GM12878 (cell line): Measurements from ENCODE around the gene ZNF785. TPM values are rescaled to one million over a fixed set of nuclear protein-coding genes. Genes with fewer than 3 reads are reported as not detected.

Experiments
- ATF7 ChIP-seq: fragments of 450-650 bp; IDR thresholded peaks from 2 replicates; pipeline ENCODE4 v1.6.1; 2016; ENCODE audit warnings: low read depth, mild to moderate bottlenecking
- BACH1 ChIP-seq: fragments of 450-650 bp; IDR thresholded peaks from 2 replicates; pipeline ENCODE4 v1.6.1; 2017; ENCODE audit warnings: mild to moderate bottlenecking, borderline replicate concordance
- BCL3 ChIP-seq: IDR thresholded peaks from 2 replicates; pipeline ENCODE4 v1.6.1; 2011; ENCODE audit warnings: borderline replicate concordance, low read depth, mild to moderate bottlenecking, moderate library complexity, low read length; ENCODE audit not compliant: insufficient read depth, poor library complexity, severe bottlenecking
- CBX5 ChIP-seq: sonication (generic); IDR thresholded peaks from 2 replicates; pipeline ENCODE4 v1.6.1; 2016; ENCODE audit warnings: low read depth, moderate library complexity, mild to moderate bottlenecking, inconsistent platforms
- HDGF ChIP-seq: fragments of 450-650 bp; IDR thresholded peaks from 2 replicates; pipeline ENCODE4 v1.6.1; 2016; ENCODE audit warnings: antibody characterized with exemption
- IRF4 ChIP-seq: IDR thresholded peaks from 2 replicates; pipeline ENCODE4 v1.6.1; 2011; ENCODE audit warnings: low read depth, low read length
- JUNB ChIP-seq: IDR thresholded peaks from 2 replicates; pipeline ENCODE4 v1.6.1; 2016; ENCODE audit warnings: antibody characterized with exemption, mild to moderate bottlenecking
- LARP7 ChIP-seq: fragments of 450-650 bp; IDR thresholded peaks from 2 replicates; pipeline ENCODE4 v1.6.1; 2017; ENCODE audit warnings: mild to moderate bottlenecking
- NBN ChIP-seq: fragments of 450-650 bp; IDR thresholded peaks from 2 replicates; pipeline ENCODE4 v1.6.1; 2016
- NRF1 ChIP-seq: conservative IDR thresholded peaks from 2 replicates; pipeline ENCODE4 v1.6.1; 2011; ENCODE audit warnings: mild to moderate bottlenecking, low read depth, low read length, improper control_type of control experiment
- POU2F2 ChIP-seq: IDR thresholded peaks from 3 replicates; pipeline ENCODE4 v1.6.1; 2011; ENCODE audit warnings: low read depth, mild to moderate bottlenecking, low read length, borderline replicate concordance
- REST ChIP-seq: IDR thresholded peaks from 2 replicates; pipeline ENCODE4 v1.6.1; 2012; ENCODE audit warnings: mild to moderate bottlenecking, low read depth, low read length
- RUNX3 ChIP-seq: IDR thresholded peaks from 2 replicates; pipeline ENCODE4 v1.6.1; 2012; ENCODE audit warnings: low read length, inconsistent platforms
- SMAD1 ChIP-seq: fragments of 450-650 bp; IDR thresholded peaks from 2 replicates; pipeline ENCODE4 v1.6.1; 2018; ENCODE audit warnings: mild to moderate bottlenecking, low read depth; ENCODE audit not compliant: partially characterized antibody
- SREBF2 ChIP-seq: IDR thresholded peaks from 2 replicates; pipeline ENCODE4 v1.6.1; 2012; ENCODE audit warnings: mild to moderate bottlenecking, low read length
- STAT3 ChIP-seq: IDR thresholded peaks from 2 replicates; pipeline ENCODE4 v1.6.1; 2011; ENCODE audit warnings: low read depth, low read length, improper control_type of control experiment
- TCF7 ChIP-seq: IDR thresholded peaks from 2 replicates; pipeline ENCODE4 v1.6.1; 2014; ENCODE audit warnings: antibody characterized with exemption, borderline replicate concordance
- YY1 ChIP-seq: IDR thresholded peaks from 2 replicates; pipeline ENCODE4 v1.6.1; 2011; ENCODE audit warnings: low read depth, mild to moderate bottlenecking, low read length
- ZNF207 ChIP-seq: fragments of 450-650 bp; IDR thresholded peaks from 2 replicates; pipeline ENCODE4 v1.6.1; 2014; ENCODE audit warnings: antibody characterized with exemption, mild to moderate bottlenecking, borderline replicate concordance
- ZNF384 ChIP-seq: IDR thresholded peaks from 2 replicates; pipeline ENCODE4 v1.6.1; 2012; ENCODE audit warnings: low read depth, mild to moderate bottlenecking, low read length, improper control_type of control experiment, borderline replicate concordance
- polyA plus RNA-seq, 11 experiments: library from polyadenylated mRNA; depleted of rRNA in 4 of 11; unstranded in 6 of 11; stranded (reverse) in 5 of 11; fragments of >200 nt; fragmentation: Nextera tagmentation in 4 of 11; fragmentation: Illumina TruSeq in 1 of 11; extraction: Ambion mirVana in 4 of 11; extraction: Trizol in 1 of 11; gene quantifications; 1 replicate in 1 of 11; 2 replicates in 10 of 11; pipeline versions ENCODE4 v1.2.1 to v1.2.3, GENCODE V29; 2011 to 2016; ENCODE audit warnings: inconsistent platforms in 2 of 11, missing spikeins in 2 of 11, low read depth in 1 of 11
- total RNA-seq, 4 experiments: library from RNA; depleted of rRNA in 3 of 4; stranded (reverse); fragments of >200 nt in 3 of 4; fragmentation: Illumina TruSeq in 1 of 4; extraction: Trizol in 1 of 4; gene quantifications; 2 replicates each; pipeline versions ENCODE4 v1.2.1 to v1.2.3, GENCODE V29; 2013 to 2021
- TF ChIP-seq, protein P1 (sequence below): fragments of 450-650 bp; IDR thresholded peaks from 2 replicates; pipeline ENCODE4 v1.6.1; 2018; ENCODE audit warnings: mild to moderate bottlenecking, low read depth, moderate library complexity; ENCODE audit not compliant: partially characterized antibody
- TF ChIP-seq, protein P2 (sequence below): fragments of 450-650 bp; conservative IDR thresholded peaks from 2 replicates; pipeline ENCODE4 v1.6.1; 2017; ENCODE audit warnings: mild to moderate bottlenecking, moderate library complexity

Gene ZNF785
- total and polyA plus RNA-seq, 10 of the 15 experiments (the other 5 are each of a cell fraction or from before 2014, with no cell fraction given) = 0.87 to 11.5 (median 7.5) TPM

- TF ChIP-seq, protein P1, sequence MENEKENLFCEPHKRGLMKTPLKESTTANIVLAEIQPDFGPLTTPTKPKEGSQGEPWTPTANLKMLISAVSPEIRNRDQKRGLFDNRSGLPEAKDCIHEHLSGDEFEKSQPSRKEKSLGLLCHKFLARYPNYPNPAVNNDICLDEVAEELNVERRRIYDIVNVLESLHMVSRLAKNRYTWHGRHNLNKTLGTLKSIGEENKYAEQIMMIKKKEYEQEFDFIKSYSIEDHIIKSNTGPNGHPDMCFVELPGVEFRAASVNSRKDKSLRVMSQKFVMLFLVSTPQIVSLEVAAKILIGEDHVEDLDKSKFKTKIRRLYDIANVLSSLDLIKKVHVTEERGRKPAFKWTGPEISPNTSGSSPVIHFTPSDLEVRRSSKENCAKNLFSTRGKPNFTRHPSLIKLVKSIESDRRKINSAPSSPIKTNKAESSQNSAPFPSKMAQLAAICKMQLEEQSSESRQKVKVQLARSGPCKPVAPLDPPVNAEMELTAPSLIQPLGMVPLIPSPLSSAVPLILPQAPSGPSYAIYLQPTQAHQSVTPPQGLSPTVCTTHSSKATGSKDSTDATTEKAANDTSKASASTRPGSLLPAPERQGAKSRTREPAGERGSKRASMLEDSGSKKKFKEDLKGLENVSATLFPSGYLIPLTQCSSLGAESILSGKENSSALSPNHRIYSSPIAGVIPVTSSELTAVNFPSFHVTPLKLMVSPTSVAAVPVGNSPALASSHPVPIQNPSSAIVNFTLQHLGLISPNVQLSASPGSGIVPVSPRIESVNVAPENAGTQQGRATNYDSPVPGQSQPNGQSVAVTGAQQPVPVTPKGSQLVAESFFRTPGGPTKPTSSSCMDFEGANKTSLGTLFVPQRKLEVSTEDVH = no peak
- TF ChIP-seq, protein P2, sequence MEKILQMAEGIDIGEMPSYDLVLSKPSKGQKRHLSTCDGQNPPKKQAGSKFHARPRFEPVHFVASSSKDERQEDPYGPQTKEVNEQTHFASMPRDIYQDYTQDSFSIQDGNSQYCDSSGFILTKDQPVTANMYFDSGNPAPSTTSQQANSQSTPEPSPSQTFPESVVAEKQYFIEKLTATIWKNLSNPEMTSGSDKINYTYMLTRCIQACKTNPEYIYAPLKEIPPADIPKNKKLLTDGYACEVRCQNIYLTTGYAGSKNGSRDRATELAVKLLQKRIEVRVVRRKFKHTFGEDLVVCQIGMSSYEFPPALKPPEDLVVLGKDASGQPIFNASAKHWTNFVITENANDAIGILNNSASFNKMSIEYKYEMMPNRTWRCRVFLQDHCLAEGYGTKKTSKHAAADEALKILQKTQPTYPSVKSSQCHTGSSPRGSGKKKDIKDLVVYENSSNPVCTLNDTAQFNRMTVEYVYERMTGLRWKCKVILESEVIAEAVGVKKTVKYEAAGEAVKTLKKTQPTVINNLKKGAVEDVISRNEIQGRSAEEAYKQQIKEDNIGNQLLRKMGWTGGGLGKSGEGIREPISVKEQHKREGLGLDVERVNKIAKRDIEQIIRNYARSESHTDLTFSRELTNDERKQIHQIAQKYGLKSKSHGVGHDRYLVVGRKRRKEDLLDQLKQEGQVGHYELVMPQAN = no peak
- TF ChIP-seq STAT3 = no peak
- no peak for TF ChIP-seq ZNF384
- 0 out of 2 replicates have a peak, but pooled peaks have one; percentile 36 for TF ChIP-seq RUNX3
- no peak for TF ChIP-seq POU2F2
- no peak for TF ChIP-seq ATF7
- TF ChIP-seq BCL3 = no peak
- no peak for TF ChIP-seq JUNB
- TF ChIP-seq HDGF = no peak
- TF ChIP-seq YY1 = peak; percentile 88
- TF ChIP-seq NRF1 = no peak
- peak; percentile 60 for TF ChIP-seq NBN
- no peak for TF ChIP-seq REST
- TF ChIP-seq ZNF207 = no peak
- no peak for TF ChIP-seq TCF7
- TF ChIP-seq CBX5 = no peak
- TF ChIP-seq SMAD1 = no peak
- no peak for TF ChIP-seq SREBF2
- TF ChIP-seq IRF4 = no peak
- TF ChIP-seq BACH1 = peak; percentile 35; the same call in 1 of the 2 replicates
- no peak for TF ChIP-seq LARP7
Measured at GRCh38 chr16:30561089-30561816, 24.2 kb downstream of the ZNF785 start (continued).
